ENCODE data around the gene KIZ.

KIZ gene

DNA sequence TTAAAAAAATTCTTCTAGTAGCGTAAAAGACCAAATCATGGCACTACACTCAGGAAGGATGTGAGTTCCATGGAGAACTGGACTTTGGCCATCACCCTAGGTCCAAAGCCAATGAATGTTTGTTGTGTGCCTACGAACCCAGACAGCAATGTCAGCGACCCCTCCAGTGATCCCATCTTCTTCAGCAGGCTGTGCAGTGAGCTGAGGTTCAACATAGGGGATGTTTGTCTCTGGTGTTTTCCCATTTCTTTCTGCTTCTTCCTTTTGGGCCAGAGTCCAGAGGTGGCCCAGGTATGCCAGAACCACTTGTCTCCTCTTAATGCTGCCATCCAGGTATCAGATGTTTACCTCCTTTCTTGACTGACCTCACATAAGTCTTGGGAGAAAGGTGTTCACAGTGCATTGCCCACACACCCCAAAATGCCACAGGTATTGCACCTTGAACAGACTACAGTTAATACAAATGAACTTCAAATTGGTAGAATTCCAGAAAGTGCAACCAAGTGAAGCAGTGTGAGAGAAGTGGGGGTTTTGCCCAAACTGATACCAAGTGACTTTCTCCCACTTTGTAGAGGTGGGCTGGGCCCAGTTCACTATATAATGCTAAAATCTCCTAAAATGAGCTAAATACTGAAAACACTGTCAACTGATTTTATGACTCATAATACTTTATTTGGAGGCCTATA lies 14.1 kb downstream of the KIZ start:
- Histone ChIP-seq H3K18ac (ENCODE audit: low read length) (no peak overlapping the region), H3K14ac (ENCODE audit: low read length) (no peak overlapping the region), H2AFZ (ENCODE audit: low read length) (no peak overlapping the region), H3K4me2 (ENCODE audit: insufficient read depth, low read length, poor library complexity, severe bottlenecking) (no peak overlapping the region), H2BK120ac (ENCODE audit: low read depth, low read length) (no peak overlapping the region), H2AK5ac (ENCODE audit: low read depth, low read length) (no peak overlapping the region), H3K9ac (ENCODE audit: low read depth, low read length, poor library complexity) (no peak overlapping the region), H3K79me1 (ENCODE audit: low read depth, low read length) (no peaks in the 10 kb centered on the region), H2BK12ac (ENCODE audit: low read length) (no peak overlapping the region), H3K27me3 (ENCODE audit: control insufficient read depth in 3 of 3, insufficient read depth in 3 of 3, low read depth in 1 of 3, low read length in 3 of 3) (no peaks in the 10 kb centered on the region), H4K8ac (ENCODE audit: low read depth, low read length) (no peak overlapping the region), H3K36me3 (replicated peaks in 1 of 2; ENCODE audit: control insufficient read depth in 2 of 2, insufficient read depth in 2 of 2, low read length in 2 of 2) (peaks cover 1 to 3% of the 10 kb centered on the region in 2 donors), H2BK15ac (ENCODE audit: low read length) (no peak overlapping the region), H3K4me3 (ENCODE audit: low read length in 2 of 2) (no peak overlapping the region), H3K4me1 (ENCODE audit: control insufficient read depth in 2 of 2, insufficient read depth in 1 of 2, low read depth in 1 of 2, low read length in 2 of 2) (no peaks in the 10 kb centered on the region), H4K91ac (ENCODE audit: low read depth, low read length, poor library complexity) (no peak overlapping the region), H3K23ac (ENCODE audit: low read depth, low read length, poor library complexity) (no peak overlapping the region), H3K4ac (ENCODE audit: low read length) (no peak overlapping the region), H3K9me3 (replicated peaks in 1 of 2; ENCODE audit: control insufficient read depth in 2 of 2, insufficient read depth in 1 of 2, low read depth in 1 of 2, low read length in 2 of 2) (no peaks in the 10 kb centered on the region), H3K27ac (replicated peaks; ENCODE audit: low read length) (no peak overlapping the region), H2BK5ac (ENCODE audit: low read length) (no peak overlapping the region)
- WGBS, 2 donors (ENCODE audit: extremely low coverage in 2 of 2, insufficient read length in 2 of 2, insufficient replicate concordance in 1 of 2), result no CpG with 5 or more reads among the region's 3 CpGs
- no peak for DNase-seq (ENCODE audit: low spot score)

DNA sequence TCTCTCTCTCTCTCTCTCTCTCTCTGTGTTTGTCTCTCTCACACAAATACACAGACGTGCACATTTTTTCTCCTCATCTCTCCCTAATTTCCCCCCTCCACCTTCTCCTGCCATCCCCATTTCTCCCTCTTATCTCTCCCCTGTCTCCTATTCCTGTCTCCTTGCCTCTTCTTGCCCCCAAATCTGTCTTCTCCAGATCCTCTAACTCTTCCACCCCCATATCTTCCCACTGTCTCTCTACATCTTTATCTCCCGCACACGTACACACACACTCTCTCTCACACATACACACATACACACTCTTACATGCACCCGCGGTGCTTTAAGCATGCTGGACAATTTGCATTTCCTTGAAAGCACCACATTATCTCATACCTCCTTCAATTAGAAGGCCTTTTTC lies 15.9 kb downstream of the KIZ start:
- Histone ChIP-seq H3K18ac (ENCODE audit: low read length) (no peak overlapping the region), H2BK12ac (ENCODE audit: low read length) (no peak overlapping the region), H2AFZ (ENCODE audit: low read length) (no peak overlapping the region), H4K91ac (ENCODE audit: low read depth, low read length, poor library complexity) (no peak overlapping the region), H3K4me1 (ENCODE audit: control insufficient read depth in 2 of 2, insufficient read depth in 1 of 2, low read depth in 1 of 2, low read length in 2 of 2) (no peaks in the 10 kb centered on the region), H2AK5ac (ENCODE audit: low read depth, low read length) (no peak overlapping the region), H3K27ac (replicated peaks; ENCODE audit: low read length) (no peak overlapping the region), H3K9me3 (replicated peaks in 1 of 2; ENCODE audit: control insufficient read depth in 2 of 2, insufficient read depth in 1 of 2, low read depth in 1 of 2, low read length in 2 of 2) (no peaks in the 10 kb centered on the region), H3K9ac (ENCODE audit: low read depth, low read length, poor library complexity) (no peak overlapping the region), H2BK5ac (ENCODE audit: low read length) (no peak overlapping the region), H3K23ac (ENCODE audit: low read depth, low read length, poor library complexity) (no peak overlapping the region), H3K4ac (ENCODE audit: low read length) (no peak overlapping the region), H3K4me3 (ENCODE audit: low read length in 2 of 2) (no peak overlapping the region), H2BK120ac (ENCODE audit: low read depth, low read length) (no peak overlapping the region), H3K36me3 (replicated peaks in 1 of 2; ENCODE audit: control insufficient read depth in 2 of 2, insufficient read depth in 2 of 2, low read length in 2 of 2) (peaks cover 1 to 3% of the 10 kb centered on the region in 2 donors), H3K79me1 (ENCODE audit: low read depth, low read length) (no peaks in the 10 kb centered on the region), H4K8ac (ENCODE audit: low read depth, low read length) (no peak overlapping the region), H3K4me2 (ENCODE audit: insufficient read depth, low read length, poor library complexity, severe bottlenecking) (no peak overlapping the region), H3K14ac (ENCODE audit: low read length) (no peak overlapping the region), H3K27me3 (ENCODE audit: control insufficient read depth in 3 of 3, insufficient read depth in 3 of 3, low read depth in 1 of 3, low read length in 3 of 3) (no peaks in the 10 kb centered on the region), H2BK15ac (ENCODE audit: low read length) (no peak overlapping the region)
- DNase-seq (ENCODE audit: low spot score), result no peak
- WGBS, 2 donors (ENCODE audit: extremely low coverage in 2 of 2, insufficient read length in 2 of 2, insufficient replicate concordance in 1 of 2), result 100% methylated on average over 2 to 4 of the region's 5 CpGs

GRCh38 chr20:21143194-21143890 lies 17.5 kb downstream of the KIZ start:
- WGBS, 2 donors (ENCODE audit: extremely low coverage in 2 of 2, insufficient read length in 2 of 2, insufficient replicate concordance in 1 of 2), result no CpG with 5 or more reads among the region's 7 CpGs
- Histone ChIP-seq H2AK5ac (ENCODE audit: low read depth, low read length) (no peak overlapping the region), H3K4me2 (ENCODE audit: insufficient read depth, low read length, poor library complexity, severe bottlenecking) (no peak overlapping the region), H2BK15ac (ENCODE audit: low read length) (no peak overlapping the region), H4K91ac (ENCODE audit: low read depth, low read length, poor library complexity) (no peak overlapping the region), H3K79me1 (ENCODE audit: low read depth, low read length) (no peaks in the 10 kb centered on the region), H3K27ac (replicated peaks; ENCODE audit: low read length) (no peak overlapping the region), H3K4me1 (ENCODE audit: control insufficient read depth in 2 of 2, insufficient read depth in 1 of 2, low read depth in 1 of 2, low read length in 2 of 2) (peaks cover 0 to 3% of the 10 kb centered on the region in 2 donors), H3K4me3 (ENCODE audit: low read length in 2 of 2) (no peak overlapping the region), H2BK12ac (ENCODE audit: low read length) (no peak overlapping the region), H3K4ac (ENCODE audit: low read length) (no peak overlapping the region), H2AFZ (ENCODE audit: low read length) (no peak overlapping the region), H3K36me3 (replicated peaks in 1 of 2; ENCODE audit: control insufficient read depth in 2 of 2, insufficient read depth in 2 of 2, low read length in 2 of 2) (peaks cover 0 to 3% of the 10 kb centered on the region in 2 donors), H3K27me3 (ENCODE audit: control insufficient read depth in 3 of 3, insufficient read depth in 3 of 3, low read depth in 1 of 3, low read length in 3 of 3) (no peaks in the 10 kb centered on the region), H3K9ac (ENCODE audit: low read depth, low read length, poor library complexity) (no peak overlapping the region), H2BK5ac (ENCODE audit: low read length) (no peak overlapping the region), H3K14ac (ENCODE audit: low read length) (no peak overlapping the region), H3K9me3 (replicated peaks in 1 of 2; ENCODE audit: control insufficient read depth in 2 of 2, insufficient read depth in 1 of 2, low read depth in 1 of 2, low read length in 2 of 2) (no peaks in the 10 kb centered on the region), H3K18ac (ENCODE audit: low read length) (no peak overlapping the region), H4K8ac (ENCODE audit: low read depth, low read length) (no peak overlapping the region), H3K23ac (ENCODE audit: low read depth, low read length, poor library complexity) (no peak overlapping the region), H2BK120ac (ENCODE audit: low read depth, low read length) (no peak overlapping the region)
- DNase-seq (ENCODE audit: low spot score), result no peak

- no CpG with 5 or more reads among the region's 3 CpGs for WGBS, 2 donors (ENCODE audit: extremely low coverage in 2 of 2, insufficient read length in 2 of 2, insufficient replicate concordance in 1 of 2)
- Histone ChIP-seq H2BK15ac (ENCODE audit: low read length) (no peak overlapping the region), H3K23ac (ENCODE audit: low read depth, low read length, poor library complexity) (no peak overlapping the region), H2BK120ac (ENCODE audit: low read depth, low read length) (no peak overlapping the region), H3K4me3 (ENCODE audit: low read length in 2 of 2) (no peak overlapping the region), H2BK5ac (ENCODE audit: low read length) (no peak overlapping the region), H3K4me1 (ENCODE audit: control insufficient read depth in 2 of 2, insufficient read depth in 1 of 2, low read depth in 1 of 2, low read length in 2 of 2) (peaks cover 0 to 3% of the 10 kb centered on the region in 2 donors), H2AFZ (ENCODE audit: low read length) (no peak overlapping the region), H4K91ac (ENCODE audit: low read depth, low read length, poor library complexity) (no peak overlapping the region), H3K36me3 (replicated peaks in 1 of 2; ENCODE audit: control insufficient read depth in 2 of 2, insufficient read depth in 2 of 2, low read length in 2 of 2) (no peaks in the 10 kb centered on the region), H3K18ac (ENCODE audit: low read length) (no peak overlapping the region), H3K9me3 (replicated peaks in 1 of 2; ENCODE audit: control insufficient read depth in 2 of 2, insufficient read depth in 1 of 2, low read depth in 1 of 2, low read length in 2 of 2) (no peaks in the 10 kb centered on the region), H3K27me3 (ENCODE audit: control insufficient read depth in 3 of 3, insufficient read depth in 3 of 3, low read depth in 1 of 3, low read length in 3 of 3) (no peaks in the 10 kb centered on the region), H3K4ac (ENCODE audit: low read length) (no peak overlapping the region), H3K79me1 (ENCODE audit: low read depth, low read length) (no peaks in the 10 kb centered on the region), H4K8ac (ENCODE audit: low read depth, low read length) (no peak overlapping the region), H2BK12ac (ENCODE audit: low read length) (no peak overlapping the region), H3K14ac (ENCODE audit: low read length) (no peak overlapping the region), H3K27ac (replicated peaks; ENCODE audit: low read length) (no peak overlapping the region), H3K9ac (ENCODE audit: low read depth, low read length, poor library complexity) (no peak overlapping the region), H2AK5ac (ENCODE audit: low read depth, low read length) (no peak overlapping the region), H3K4me2 (ENCODE audit: insufficient read depth, low read length, poor library complexity, severe bottlenecking) (no peak overlapping the region)
- no peak for DNase-seq (ENCODE audit: low spot score)
Measured at GRCh38 chr20:21145424-21145823, 19.5 kb downstream of the KIZ start.
